GM13976 (cell line): Measurements from ENCODE around the gene B3GALT4.
"Not testable (repeated sequence)": the region's sequence is repeated elsewhere in the genome, so short reads cannot be mapped to it uniquely, and the experiment has no call there.

Experiments used
- DNase-seq: peaks from one replicate; pipeline ENCODE4 v3.0.0; 2012; ENCODE audit warnings: low spot score
- in situ Hi-C: fragments of 300-500 bp; cut with MboI; formaldehyde crosslinking; loops from one replicate; pipeline ENCODE4 v1.12.0; 2022; ENCODE audit warnings: low sequenced_read_pairs, mixed read lengths, inconsistent platforms; ENCODE audit not compliant: unreplicated experiment
- TF ChIP-seq, protein P1 (sequence below): IDR thresholded peaks from 2 replicates; pipeline ENCODE4 v1.5.1; 2012; ENCODE audit warnings: borderline replicate concordance, mild to moderate bottlenecking; ENCODE audit not compliant: insufficient read depth; ENCODE audit errors: extremely low read depth, missing control alignments, control extremely low read depth

The B3GALT4 gene

DNA sequence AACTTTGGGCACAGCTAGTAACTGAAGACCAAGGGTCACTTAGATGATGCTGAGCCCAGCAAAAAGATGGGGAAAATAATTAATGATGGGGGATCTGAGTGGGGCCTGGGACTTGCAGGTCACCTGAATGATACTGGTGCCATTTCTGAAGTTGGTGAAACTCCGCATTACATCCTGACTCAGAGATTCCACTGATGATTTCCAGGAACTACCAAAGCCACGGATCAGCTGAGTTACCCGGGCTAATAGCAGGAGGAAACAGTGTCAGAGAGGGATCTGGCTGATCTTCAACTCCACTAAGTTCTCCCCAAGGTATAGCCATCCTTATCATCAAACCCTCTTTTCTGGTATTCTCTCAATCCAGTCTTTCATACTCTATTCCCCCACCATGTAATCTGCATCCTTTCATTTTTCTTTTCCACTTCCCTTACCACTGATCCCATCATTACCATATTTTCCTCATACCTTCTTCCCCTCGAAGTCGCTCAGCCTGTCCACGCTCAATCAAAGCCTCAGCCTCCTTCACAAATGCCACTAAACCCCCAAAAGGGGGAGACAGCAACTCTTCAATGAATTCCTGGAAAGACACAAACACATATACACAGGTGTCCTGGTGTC lies 25.4 kb upstream of the B3GALT4 start:
- no peak for DNase-seq
- in situ Hi-C loops, result no loop called here
- TF ChIP-seq, protein P1, sequence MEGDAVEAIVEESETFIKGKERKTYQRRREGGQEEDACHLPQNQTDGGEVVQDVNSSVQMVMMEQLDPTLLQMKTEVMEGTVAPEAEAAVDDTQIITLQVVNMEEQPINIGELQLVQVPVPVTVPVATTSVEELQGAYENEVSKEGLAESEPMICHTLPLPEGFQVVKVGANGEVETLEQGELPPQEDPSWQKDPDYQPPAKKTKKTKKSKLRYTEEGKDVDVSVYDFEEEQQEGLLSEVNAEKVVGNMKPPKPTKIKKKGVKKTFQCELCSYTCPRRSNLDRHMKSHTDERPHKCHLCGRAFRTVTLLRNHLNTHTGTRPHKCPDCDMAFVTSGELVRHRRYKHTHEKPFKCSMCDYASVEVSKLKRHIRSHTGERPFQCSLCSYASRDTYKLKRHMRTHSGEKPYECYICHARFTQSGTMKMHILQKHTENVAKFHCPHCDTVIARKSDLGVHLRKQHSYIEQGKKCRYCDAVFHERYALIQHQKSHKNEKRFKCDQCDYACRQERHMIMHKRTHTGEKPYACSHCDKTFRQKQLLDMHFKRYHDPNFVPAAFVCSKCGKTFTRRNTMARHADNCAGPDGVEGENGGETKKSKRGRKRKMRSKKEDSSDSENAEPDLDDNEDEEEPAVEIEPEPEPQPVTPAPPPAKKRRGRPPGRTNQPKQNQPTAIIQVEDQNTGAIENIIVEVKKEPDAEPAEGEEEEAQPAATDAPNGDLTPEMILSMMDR, result no peak

DNA sequence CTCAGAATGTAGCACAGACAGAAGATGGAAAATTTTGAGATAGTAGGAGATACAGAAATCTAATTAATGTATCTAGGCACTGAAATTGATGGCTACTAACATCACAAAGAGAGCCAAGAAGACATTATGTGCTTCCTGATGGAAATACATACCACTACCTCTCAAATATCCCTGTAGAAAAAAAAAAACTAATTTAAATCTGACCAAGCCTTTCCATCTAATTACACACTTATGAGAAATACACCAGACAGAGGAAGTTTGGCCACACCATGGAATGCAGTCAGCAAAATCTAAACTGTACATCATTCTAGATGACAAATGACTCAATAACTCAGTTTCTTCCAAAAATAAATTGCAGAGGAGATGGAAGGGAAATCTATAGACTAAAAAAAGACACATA lies 24.2 kb upstream of the B3GALT4 start:
- TF ChIP-seq, protein P1, result no peak
- in situ Hi-C loops, result no loop called here
- no peak for DNase-seq

DNA sequence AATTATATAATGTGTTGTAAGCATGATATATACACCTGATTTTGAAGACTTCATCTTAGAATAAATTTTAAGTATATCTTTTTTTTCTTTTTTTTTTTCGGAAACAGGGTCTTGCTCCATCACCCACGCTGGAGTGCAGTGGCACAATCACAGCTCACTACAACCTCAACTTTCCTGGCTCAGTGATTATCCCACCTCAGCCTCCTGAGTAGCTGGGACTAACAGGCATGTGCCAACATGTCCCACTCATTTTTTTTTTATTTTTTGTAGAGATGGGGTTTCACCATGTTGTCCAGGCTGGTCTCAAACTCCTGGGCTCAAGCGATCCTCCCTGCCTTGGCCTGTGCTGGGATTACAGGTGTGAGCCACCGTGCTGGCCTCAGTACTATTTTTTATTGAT lies 22.3 kb upstream of the B3GALT4 start:
- TF ChIP-seq, protein P1, result no peak
- in situ Hi-C loops, result no loop called here
- DNase-seq, result no peak

DNA sequence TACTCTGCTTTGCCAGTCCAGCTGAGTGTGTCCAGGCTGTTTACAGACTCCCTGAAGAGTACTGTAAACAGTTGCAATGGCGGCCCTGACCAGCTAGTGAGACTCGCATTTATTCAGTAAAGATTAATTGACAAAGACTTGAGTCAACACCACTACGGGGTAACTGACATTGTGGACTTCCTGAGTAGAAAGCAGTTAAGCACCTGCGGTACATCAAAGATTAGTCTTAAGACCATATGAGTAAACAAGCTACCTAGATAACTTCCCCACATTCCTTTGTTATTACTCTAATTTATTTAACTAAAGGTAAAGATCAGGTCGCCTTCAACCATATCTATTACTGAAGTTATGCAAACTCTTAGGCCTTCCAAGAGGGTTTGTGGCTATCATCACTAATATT lies 17.9 kb upstream of the B3GALT4 start:
- no peak for DNase-seq
- in situ Hi-C loops, result no loop called here
- TF ChIP-seq, protein P1, result no peak

DNA sequence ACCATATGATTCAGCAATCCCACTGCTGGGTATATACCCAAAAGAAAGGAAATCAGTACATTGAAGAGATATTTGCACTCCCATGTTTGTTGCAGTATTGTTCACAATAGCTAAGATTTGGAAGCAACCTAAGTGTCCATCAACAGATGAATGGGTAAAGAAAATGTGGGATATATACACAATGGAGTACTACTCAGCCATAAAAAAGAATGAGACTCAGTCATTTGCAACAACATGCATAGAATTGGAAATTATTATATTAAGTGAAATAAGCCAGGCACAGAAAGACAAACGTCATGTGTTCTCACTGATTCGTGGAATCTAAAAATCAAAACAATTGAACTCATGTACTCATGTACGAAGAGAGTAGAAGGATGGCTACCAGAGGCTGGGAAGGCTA lies 14.4 kb upstream of the B3GALT4 start:
- DNase-seq, in situ Hi-C loops: not testable (repeated sequence)

DNA sequence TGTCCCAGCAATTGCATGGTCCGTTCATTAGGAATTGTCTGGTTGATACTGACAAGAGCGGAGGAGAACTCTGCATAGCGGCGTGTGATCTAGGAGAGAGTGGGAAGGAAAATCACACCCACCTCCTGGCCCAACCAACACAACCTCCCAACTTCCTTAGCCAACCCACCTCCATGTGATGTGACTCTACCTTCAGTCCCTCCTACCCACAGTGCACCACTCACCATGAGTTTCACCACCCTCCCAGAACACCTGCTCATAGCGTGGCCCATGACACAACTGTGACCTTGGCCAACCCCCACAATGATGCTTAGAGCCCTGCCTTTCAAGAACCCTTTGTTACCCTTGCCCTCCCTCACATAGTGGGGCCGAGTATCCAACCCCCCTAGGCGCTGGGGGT lies 12.9 kb upstream of the B3GALT4 start:
- in situ Hi-C loops, result no loop called here
- no peak for DNase-seq
- TF ChIP-seq, protein P1, result no peak

DNA sequence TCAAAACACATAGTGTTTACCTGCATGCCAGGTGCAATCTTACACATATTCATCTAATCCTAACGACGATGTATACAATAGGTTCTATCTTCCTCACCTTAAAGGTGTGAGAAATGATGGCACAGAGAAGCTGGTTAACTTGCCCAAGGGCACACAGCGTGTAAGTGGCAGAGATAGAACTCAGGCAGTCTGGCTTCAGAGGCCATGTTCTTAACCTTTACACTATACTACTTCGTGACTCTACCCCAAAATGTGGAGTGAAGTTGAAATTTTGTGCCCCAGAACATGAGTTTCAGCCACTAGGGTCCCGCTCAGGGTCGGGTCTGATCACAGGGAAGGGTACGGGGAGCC lies 5.8 kb upstream of the B3GALT4 start:
- TF ChIP-seq, protein P1, result no peak
- in situ Hi-C loops, result no loop called here
- DNase-seq, result no peak
